GM18861 (cell line): Measurements from ENCODE around the gene CD79B.
"Not testable (repeated sequence)": the region's sequence is repeated elsewhere in the genome, so short reads cannot be mapped to it uniquely, and the experiment has no call there.

Experiments used
- ATAC-seq: cut with Tn5 transposase; IDR thresholded peaks from one replicate; pipeline ENCODE4 v1.9.1; 2021; ENCODE audit not compliant: unreplicated experiment

CD79B gene

GRCh38 chr17:63934183-63935112, 2.3 kb upstream of the CD79B start:
- no peak for ATAC-seq

- ATAC-seq, result no peak
Measured at GRCh38 chr17:63933598-63933997, 1.5 kb upstream of the CD79B start.

GRCh38 chr17:63932721-63933120, 590 bp upstream of the CD79B start:
- no peak for ATAC-seq

- ATAC-seq, result no peak
Measured at GRCh38 chr17:63930951-63931575, 1.1 kb downstream of the CD79B start.

GRCh38 chr17:63929860-63930766, 2.0 kb downstream of the CD79B start:
- ATAC-seq, result no peak

- ATAC-seq, result no peak
Measured at GRCh38 chr17:63928966-63929695, 3.0 kb downstream of the CD79B start.

GRCh38 chr17:63928172-63928666, 3.9 kb downstream of the CD79B start:
- ATAC-seq, result no peak

GRCh38 chr17:63927464-63928171, 4.5 kb downstream of the CD79B start:
- no peak for ATAC-seq

- no peak for ATAC-seq
Measured at GRCh38 chr17:63926164-63926563, 6.0 kb downstream of the CD79B start.

GRCh38 chr17:63925615-63926014, 6.5 kb downstream of the CD79B start:
- ATAC-seq, result no peak

- ATAC-seq, result not testable (repeated sequence)
Measured at GRCh38 chr17:63922402-63922801, 9.7 kb downstream of the CD79B start.

- ATAC-seq, result not testable (repeated sequence)
Measured at GRCh38 chr17:63920779-63921178, 11.4 kb downstream of the CD79B start.

- ATAC-seq, result not testable (repeated sequence)
Measured at GRCh38 chr17:63920050-63920449, 12.1 kb downstream of the CD79B start.

GRCh38 chr17:63919311-63919723, 12.8 kb downstream of the CD79B start:
- no peak for ATAC-seq

GRCh38 chr17:63918789-63919305, 13.3 kb downstream of the CD79B start, which contains the start of gene GH1:
Gene GH1, minus strand, starts transcription at chr17:63918839. Its CDS starts 63 bp downstream, at chr17:63918776.
- not testable (repeated sequence) for ATAC-seq

GRCh38 chr17:63918305-63918704, 13.8 kb downstream of the CD79B start:
- no peak for ATAC-seq

GRCh38 chr17:63917646-63918045, 14.5 kb downstream of the CD79B start:
- ATAC-seq, result no peak

GRCh38 chr17:63917206-63917605, 14.9 kb downstream of the CD79B start:
- ATAC-seq, result not testable (repeated sequence)

- no peak for ATAC-seq
Measured at GRCh38 chr17:63916566-63917185, 15.5 kb downstream of the CD79B start.
